Measurements from ENCODE around the gene CEP152. TPM values are rescaled to one million over a fixed set of nuclear protein-coding genes. Genes with fewer than 3 reads are reported as not detected.

CEP152 gene
- total and polyA plus RNA-seq, 2 donors from 2014 or later, result 1.4 to 4.5 TPM

- no peak for TF ChIP-seq CTCF (IDR thresholded peaks at IDR 0.05; ENCODE audit: borderline replicate concordance, extremely low read depth, insufficient read depth)
Observed at GRCh38 chr15:48775546-48775945, 35.3 kb downstream of the CEP152 start.

GRCh38 chr15:48774484-48774883, 36.4 kb downstream of the CEP152 start:
- TF ChIP-seq CTCF (IDR thresholded peaks at IDR 0.05; ENCODE audit: borderline replicate concordance, extremely low read depth, insufficient read depth), result no peak
- H3K27me3 ChIP-seq (ENCODE audit: control insufficient read depth, insufficient read depth, low read length), result no peaks in the 10 kb centered on the region
- no peaks in the 10 kb centered on the region for H3K9me3 ChIP-seq (ENCODE audit: control insufficient read depth in 2 of 3, insufficient read depth in 1 of 3, low read length in 3 of 3)
- FAIRE-seq (no peak), DNase-seq (no peak)
- no peak overlapping the region for H3K9ac ChIP-seq (ENCODE audit: low read length in 3 of 3)
- no peaks in the 10 kb centered on the region for H3K4me1 ChIP-seq (ENCODE audit: control insufficient read depth in 2 of 3, insufficient read depth in 2 of 3, low read depth in 1 of 3, low read length in 3 of 3)
- intact Hi-C loops (cut with DNase I), result no loop called here
- peaks cover 0 to 2% (median 0%) of the 10 kb centered on the region in 3 donors for H3K36me3 ChIP-seq (ENCODE audit: control insufficient read depth in 2 of 3, insufficient read depth in 3 of 3, low read length in 3 of 3)
- no peak overlapping the region for H3K4me3 ChIP-seq (ENCODE audit: low read length in 3 of 3)
- no peak overlapping the region for H3K27ac ChIP-seq (ENCODE audit: low read depth in 2 of 2, low read length in 2 of 2)

More at GRCh38 chr15:48775546-48775945, 35.3 kb downstream of the CEP152 start:
- H3K27me3 ChIP-seq (ENCODE audit: control insufficient read depth, insufficient read depth, low read length), result no peaks in the 10 kb centered on the region
- H3K36me3 ChIP-seq (ENCODE audit: control insufficient read depth in 2 of 3, insufficient read depth in 3 of 3, low read length in 3 of 3), result peaks cover 0 to 5% (median 0%) of the 10 kb centered on the region in 3 donors
- no peak overlapping the region for H3K4me3 ChIP-seq (ENCODE audit: low read length in 3 of 3)
- H3K27ac ChIP-seq (ENCODE audit: low read depth in 2 of 2, low read length in 2 of 2), result no peak overlapping the region
- H3K4me1 ChIP-seq (ENCODE audit: control insufficient read depth in 2 of 3, insufficient read depth in 2 of 3, low read depth in 1 of 3, low read length in 3 of 3), result peaks cover 0 to 1% (median 0%) of the 10 kb centered on the region in 3 donors
- intact Hi-C loops (cut with DNase I), result no loop called here
- no peak for FAIRE-seq
- H3K9ac ChIP-seq (ENCODE audit: low read length in 3 of 3), result no peak overlapping the region
- no peak for DNase-seq
- H3K9me3 ChIP-seq (ENCODE audit: control insufficient read depth in 2 of 3, insufficient read depth in 1 of 3, low read length in 3 of 3), result no peaks in the 10 kb centered on the region

- peaks cover 0 to 6% (median 0%) of the 10 kb centered on the region in 3 donors for H3K36me3 ChIP-seq (ENCODE audit: control insufficient read depth in 2 of 3, insufficient read depth in 3 of 3, low read length in 3 of 3)
- no peak for TF ChIP-seq CTCF (IDR thresholded peaks at IDR 0.05; ENCODE audit: borderline replicate concordance, extremely low read depth, insufficient read depth)
- H3K4me3 ChIP-seq (ENCODE audit: low read length in 3 of 3), result no peak overlapping the region
- H3K27me3 ChIP-seq (ENCODE audit: control insufficient read depth, insufficient read depth, low read length), result no peaks in the 10 kb centered on the region
- H3K9ac ChIP-seq (ENCODE audit: low read length in 3 of 3), result no peak overlapping the region
- intact Hi-C loops (cut with DNase I), result no loop called here
- DNase-seq (no peak), FAIRE-seq (no peak)
- H3K9me3 ChIP-seq (ENCODE audit: control insufficient read depth in 2 of 3, insufficient read depth in 1 of 3, low read length in 3 of 3), result no peaks in the 10 kb centered on the region
- no peak overlapping the region for H3K27ac ChIP-seq (ENCODE audit: low read depth in 2 of 2, low read length in 2 of 2)
- no peaks in the 10 kb centered on the region for H3K4me1 ChIP-seq (ENCODE audit: control insufficient read depth in 2 of 3, insufficient read depth in 2 of 3, low read depth in 1 of 3, low read length in 3 of 3)
Observed at GRCh38 chr15:48766196-48766595, 44.7 kb downstream of the CEP152 start.

- no peak for FAIRE-seq
- TF ChIP-seq CTCF (IDR thresholded peaks at IDR 0.05; ENCODE audit: borderline replicate concordance, extremely low read depth, insufficient read depth), result no peak
- Histone ChIP-seq H3K9me3 (ENCODE audit: control insufficient read depth in 2 of 3, insufficient read depth in 1 of 3, low read length in 3 of 3) (no peaks in the 10 kb centered on the region), H3K27me3 (ENCODE audit: control insufficient read depth, insufficient read depth, low read length) (no peaks in the 10 kb centered on the region), H3K4me1 (ENCODE audit: control insufficient read depth in 2 of 3, insufficient read depth in 2 of 3, low read depth in 1 of 3, low read length in 3 of 3) (no peaks in the 10 kb centered on the region), H3K36me3 (ENCODE audit: control insufficient read depth in 2 of 3, insufficient read depth in 3 of 3, low read length in 3 of 3) (peaks cover 0 to 6% (median 0%) of the 10 kb centered on the region in 3 donors), H3K9ac (ENCODE audit: low read length in 3 of 3) (no peak overlapping the region), H3K27ac (ENCODE audit: low read depth in 2 of 2, low read length in 2 of 2) (no peak overlapping the region), H3K4me3 (ENCODE audit: low read length in 3 of 3) (no peak overlapping the region)
- no peak for DNase-seq
- intact Hi-C loops (cut with DNase I), result no loop called here
Observed at GRCh38 chr15:48765022-48765421, 45.8 kb downstream of the CEP152 start.

Data from kidney (tissue), 14 donors.